Neural progenitor cell (in vitro differentiated cells): Measurements from ENCODE around the gene TSPAN11. TPM values are rescaled to one million over a fixed set of nuclear protein-coding genes. Genes with fewer than 3 reads are reported as not detected.
"Not testable (repeated sequence)": the region's sequence is repeated elsewhere in the genome, so short reads cannot be mapped to it uniquely, and the experiment has no call there.

Source experiments
- DNase-seq: peaks from one replicate; pipeline ENCODE4 v3.0.0-alpha.2; 2016; ENCODE audit warnings: low spot score
- H2AFZ ChIP-seq: fragments of 200-600 bp; sonication (generic); replicated peaks from 2 replicates; pipeline ENCODE4 v1.6.1; 2016; ENCODE audit warnings: antibody characterized with exemption
- H3F3A ChIP-seq: fragments of 200-600 bp; sonication (generic); 2 replicates; pipeline ENCODE4 v1.6.1; 2016; ENCODE audit warnings: antibody characterized with exemption, low read depth
- H3K27ac ChIP-seq: fragments of 200-600 bp; sonication (generic); 2 replicates; pipeline ENCODE4 v1.5.1; 2016; ENCODE audit warnings: mild to moderate bottlenecking
- H3K27me3 ChIP-seq: fragments of 200-600 bp; sonication (generic); 2 replicates; pipeline ENCODE4 v1.6.1; 2016; ENCODE audit warnings: mild to moderate bottlenecking, moderate library complexity
- H3K36me3 ChIP-seq: fragments of 200-600 bp; sonication (generic); 2 replicates; pipeline ENCODE4 v1.5.1; 2016
- H3K4me1 ChIP-seq: fragments of 200-600 bp; sonication (generic); 2 replicates; pipeline ENCODE4 v1.6.1; 2016; ENCODE audit warnings: mixed run types
- H3K4me2 ChIP-seq: fragments of 200-600 bp; sonication (generic); 2 replicates; pipeline ENCODE4 v1.6.1; 2016
- H3K4me3 ChIP-seq: fragments of 200-600 bp; sonication (generic); 2 replicates; pipeline ENCODE4 v1.5.1; 2016
- H3K79me2 ChIP-seq: fragments of 200-600 bp; sonication (generic); 2 replicates; pipeline ENCODE4 v1.6.1; 2016; ENCODE audit warnings: low read depth
- H3K9ac ChIP-seq: fragments of 200-600 bp; sonication (generic); 2 replicates; pipeline ENCODE4 v1.6.1; 2016
- H3K9me3 ChIP-seq: fragments of 200-600 bp; sonication (generic); 2 replicates; pipeline ENCODE4 v1.5.1; 2016; ENCODE audit warnings: low read depth
- H4K20me1 ChIP-seq: fragments of 200-600 bp; sonication (generic); 2 replicates; pipeline ENCODE4 v1.6.1; 2016; ENCODE audit warnings: low read depth
- H3K27ac Mint-ChIP-seq: 3 replicates; pipeline ENCODE4 v1.8.0; 2021; ENCODE audit warnings: mixed read lengths
- H3K27me3 Mint-ChIP-seq: 2 replicates; pipeline ENCODE4 v1.8.0; 2022; ENCODE audit warnings: low read depth, mild to moderate bottlenecking, inconsistent platforms, moderate library complexity, mixed read lengths; ENCODE audit not compliant: insufficient read depth
- H3K36me3 Mint-ChIP-seq: 3 replicates; pipeline ENCODE4 v1.8.0; 2021; ENCODE audit warnings: mixed read lengths
- H3K4me1 Mint-ChIP-seq: 3 replicates; pipeline ENCODE4 v1.8.0; 2021; ENCODE audit warnings: mixed read lengths
- H3K4me3 Mint-ChIP-seq: 3 replicates; pipeline ENCODE4 v1.8.0; 2021; ENCODE audit warnings: mild to moderate bottlenecking, moderate library complexity, mixed read lengths
- H3K9me3 Mint-ChIP-seq: 3 replicates; pipeline ENCODE4 v1.8.0; 2020; ENCODE audit warnings: mixed read lengths
- CTCF ChIP-seq: fragments of 200-600 bp; sonication (generic); IDR thresholded peaks from 2 replicates; pipeline ENCODE4 v1.5.1; 2017; ENCODE audit warnings: antibody characterized with exemption, mild to moderate bottlenecking
- EZH2 ChIP-seq: fragments of 200-600 bp; sonication (generic); IDR thresholded peaks from 2 replicates; pipeline ENCODE4 v1.6.1; 2017; ENCODE audit warnings: antibody characterized with exemption, mild to moderate bottlenecking, moderate library complexity
- EZH2phosphoT487 ChIP-seq: fragments of 200-600 bp; sonication (generic); IDR thresholded peaks from 2 replicates; pipeline ENCODE4 v1.6.1; 2017; ENCODE audit warnings: antibody characterized with exemption
- total RNA-seq: library from RNA; depleted of rRNA; stranded (reverse); fragments of >200 nt; gene quantifications from 2 replicates; pipeline ENCODE4 v1.2.3, GENCODE V29; 2015; ENCODE audit warnings: low replicate concordance

TSPAN11 gene
- total RNA-seq, 1 donor from 2014 or later: 7.4 TPM

- no peak for TF ChIP-seq CTCF
- Mint-ChIP-seq H3K27ac (no peak overlapping the region), H3K9me3 (no peaks in the 10 kb centered on the region), H3K4me1 (no peaks in the 10 kb centered on the region), H3K4me3 (no peak overlapping the region), H3K27me3 (peaks cover 9% of the 10 kb centered on the region), H3K36me3 (no peaks in the 10 kb centered on the region)
- no peak overlapping the region for H3K9ac ChIP-seq
- H3K4me1 ChIP-seq: no peaks in the 10 kb centered on the region
- no peak overlapping the region for H3K4me2 ChIP-seq
- no peaks in the 10 kb centered on the region for H3K79me2 ChIP-seq
- H3K27ac ChIP-seq: no peak overlapping the region
- no peaks in the 10 kb centered on the region for H3K36me3 ChIP-seq
- no peaks in the 10 kb centered on the region for H4K20me1 ChIP-seq
- no peak for DNase-seq
- no peak overlapping the region for H3K4me3 ChIP-seq
- no peaks in the 10 kb centered on the region for H3F3A ChIP-seq
- no peaks in the 10 kb centered on the region for H3K27me3 ChIP-seq
- no peaks in the 10 kb centered on the region for H3K9me3 ChIP-seq
- H2AFZ ChIP-seq: no peak overlapping the region
These were observed 84.8 kb downstream of the TSPAN11 start for GRCh38 chr12:31011336-31011735.

- H2AFZ ChIP-seq: no peak overlapping the region
These were observed 85.4 kb downstream of the TSPAN11 start for GRCh38 chr12:31011746-31012566.

GRCh38 chr12:31012567-31012891, 86.0 kb downstream of the TSPAN11 start:
- H3K27ac Mint-ChIP-seq, H3K79me2 ChIP-seq, H3K9me3 Mint-ChIP-seq, DNase-seq, H3K36me3 ChIP-seq, H3K36me3 Mint-ChIP-seq, H3K27ac ChIP-seq, H4K20me1 ChIP-seq, H2AFZ ChIP-seq, H3K9ac ChIP-seq, H3K27me3 Mint-ChIP-seq, H3K27me3 ChIP-seq, H3K4me2 ChIP-seq, H3K4me3 ChIP-seq, H3K9me3 ChIP-seq, H3K4me1 Mint-ChIP-seq, H3F3A ChIP-seq, H3K4me1 ChIP-seq, H3K4me3 Mint-ChIP-seq: not testable (repeated sequence)

More at GRCh38 chr12:31011746-31012566, 85.4 kb downstream of the TSPAN11 start:
- Histone ChIP-seq H3K27ac (no peak overlapping the region), H3F3A (no peaks in the 10 kb centered on the region), H3K27me3 (no peaks in the 10 kb centered on the region), H4K20me1 (no peaks in the 10 kb centered on the region), H3K4me2 (no peak overlapping the region), H3K4me1 (no peaks in the 10 kb centered on the region), H3K79me2 (no peaks in the 10 kb centered on the region), H3K9me3 (no peaks in the 10 kb centered on the region), H3K9ac (no peak overlapping the region), H3K4me3 (no peak overlapping the region), H3K36me3 (no peaks in the 10 kb centered on the region)
- no peak for TF ChIP-seq EZH2phosphoT487
- peak; percentile 24 for TF ChIP-seq CTCF
- TF ChIP-seq EZH2: no peak
- Mint-ChIP-seq H3K27me3 (peaks cover 9% of the 10 kb centered on the region), H3K36me3 (no peaks in the 10 kb centered on the region), H3K27ac (no peak overlapping the region), H3K4me1 (no peaks in the 10 kb centered on the region), H3K4me3 (no peak overlapping the region), H3K9me3 (no peaks in the 10 kb centered on the region)
- DNase-seq: no peak

- DNase-seq: no peak
- H3K79me2 ChIP-seq: no peaks in the 10 kb centered on the region
- no peak for TF ChIP-seq EZH2phosphoT487
- TF ChIP-seq CTCF: no peak
- TF ChIP-seq EZH2: no peak
- H3K27ac Mint-ChIP-seq: no peak overlapping the region
- H4K20me1 ChIP-seq: no peaks in the 10 kb centered on the region
- no peaks in the 10 kb centered on the region for H3K4me1 Mint-ChIP-seq
- H3K4me3 ChIP-seq: no peak overlapping the region
- peaks cover 7% of the 10 kb centered on the region for H3K9me3 Mint-ChIP-seq
- no peak overlapping the region for H2AFZ ChIP-seq
- H3K27ac ChIP-seq: no peak overlapping the region
- H3K4me2 ChIP-seq: no peak overlapping the region
- no peaks in the 10 kb centered on the region for H3K9me3 ChIP-seq
- H3F3A ChIP-seq: no peaks in the 10 kb centered on the region
- peaks cover 2% of the 10 kb centered on the region for H3K36me3 Mint-ChIP-seq
- no peak overlapping the region for H3K4me3 Mint-ChIP-seq
- no peak overlapping the region for H3K9ac ChIP-seq
- H3K27me3 Mint-ChIP-seq: peaks cover 2% of the 10 kb centered on the region
- no peaks in the 10 kb centered on the region for H3K4me1 ChIP-seq
- no peaks in the 10 kb centered on the region for H3K36me3 ChIP-seq
- no peaks in the 10 kb centered on the region for H3K27me3 ChIP-seq
These were observed 88.7 kb downstream of the TSPAN11 start for GRCh38 chr12:31015215-31015614.
